HUES6 (cell line): ENCODE measurements around the gene ARHGAP25.

Experiments
- H3K27ac ChIP-seq: 2 replicates; pipeline ENCODE4 v1.7.0; 2013; ENCODE audit warnings: low read depth, mild to moderate bottlenecking, low read length, inconsistent platforms
- H3K27me3 ChIP-seq: 2 replicates; pipeline ENCODE4 v1.6.1; 2013; ENCODE audit warnings: low read length; ENCODE audit not compliant: control insufficient read depth, insufficient read depth
- H3K36me3 ChIP-seq: 2 replicates; pipeline ENCODE4 v1.6.1; 2013; ENCODE audit warnings: low read length; ENCODE audit not compliant: control insufficient read depth, insufficient read depth
- H3K4me1 ChIP-seq: 2 replicates; pipeline ENCODE4 v1.6.1; 2013; ENCODE audit warnings: low read length; ENCODE audit not compliant: control insufficient read depth, insufficient read depth
- H3K4me3 ChIP-seq: 2 replicates; pipeline ENCODE4 v1.5.1; 2013; ENCODE audit warnings: low read depth, low read length
- H3K9ac ChIP-seq: one replicate; pipeline ENCODE4 v1.6.1; 2013; ENCODE audit warnings: mild to moderate bottlenecking, low read length
- H3K9me3 ChIP-seq: 2 replicates; pipeline ENCODE4 v1.6.1; 2013; ENCODE audit warnings: low read depth, low read length; ENCODE audit not compliant: control insufficient read depth, insufficient read depth

The ARHGAP25 gene

DNA sequence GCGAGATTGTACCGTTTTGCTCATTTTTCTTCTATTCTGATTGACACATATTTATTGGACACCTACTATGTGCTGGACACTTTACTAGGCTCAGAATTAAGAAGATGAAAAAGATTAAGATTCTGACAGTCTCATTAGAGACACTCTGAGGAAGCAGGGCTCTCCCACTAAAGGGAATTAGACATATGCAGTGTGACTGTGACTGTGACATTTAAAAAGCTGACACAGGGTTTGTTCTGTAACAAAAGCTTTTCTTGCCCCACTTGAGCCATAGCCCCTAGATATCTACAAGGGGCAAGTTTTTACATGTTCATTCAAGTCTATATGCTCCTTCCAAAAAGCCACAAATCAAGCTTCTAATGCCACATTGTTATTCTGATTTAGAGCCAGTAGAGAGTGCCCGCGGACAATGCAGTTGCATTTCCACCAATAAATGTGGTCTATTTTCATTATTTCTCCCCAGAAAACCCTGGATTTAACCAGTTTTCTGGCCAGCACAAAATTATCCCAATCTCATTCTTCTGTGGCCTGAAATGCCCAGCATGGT is 9.8 kb downstream of the ARHGAP25 start:
- Histone ChIP-seq H3K27me3 (no peaks in the 10 kb centered on the region), H3K4me3 (no peak overlapping the region), H3K4me1 (peaks cover 22% of the 10 kb centered on the region), H3K36me3 (no peaks in the 10 kb centered on the region), H3K9ac (no peak overlapping the region), H3K27ac (no peak overlapping the region), H3K9me3 (no peaks in the 10 kb centered on the region)

DNA sequence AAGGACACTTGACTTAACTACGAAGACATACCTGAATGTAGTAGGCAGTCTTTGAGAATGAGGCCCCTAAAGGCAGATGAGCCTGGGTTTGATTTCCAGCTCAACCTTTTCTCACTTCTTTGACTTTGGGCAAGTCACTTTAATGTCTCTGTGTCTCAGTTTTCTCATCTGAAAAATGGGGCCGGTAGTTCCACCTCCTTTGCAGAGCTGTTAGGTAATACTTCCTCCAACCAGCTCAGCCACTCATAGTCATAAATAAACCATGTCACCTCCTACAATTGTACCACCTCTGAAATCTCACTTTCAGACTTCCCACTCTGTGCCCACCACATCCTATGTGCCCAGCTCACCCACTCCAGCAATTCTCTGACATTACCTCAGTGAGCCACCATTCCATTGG is 10.4 kb downstream of the ARHGAP25 start:
- Histone ChIP-seq H3K27me3 (no peaks in the 10 kb centered on the region), H3K27ac (no peak overlapping the region), H3K4me3 (no peak overlapping the region), H3K36me3 (no peaks in the 10 kb centered on the region), H3K9me3 (no peaks in the 10 kb centered on the region), H3K4me1 (peaks cover 22% of the 10 kb centered on the region), H3K9ac (no peak overlapping the region)

DNA sequence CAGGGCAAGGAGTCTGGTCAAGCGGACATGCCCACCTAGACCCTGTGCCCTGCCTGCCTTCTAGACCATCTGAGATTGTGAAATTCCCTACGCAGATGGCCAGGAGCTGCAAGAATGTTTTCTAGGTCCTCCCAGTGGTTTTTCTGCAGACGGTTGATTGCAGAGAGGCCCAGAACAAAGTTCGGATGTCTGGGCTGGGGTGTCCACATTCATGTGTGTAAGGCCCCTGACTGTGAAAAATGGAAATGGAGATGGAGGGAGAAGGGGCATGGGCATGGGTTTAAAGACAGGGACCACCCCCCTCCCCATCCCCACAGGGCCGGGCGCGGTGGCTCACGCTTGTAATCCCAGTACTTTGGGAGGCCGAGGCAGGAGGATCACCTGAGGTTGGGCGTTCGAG is 11.8 kb downstream of the ARHGAP25 start:
- no peak overlapping the region for H3K9ac ChIP-seq
- H3K27ac ChIP-seq: no peak overlapping the region
- no peaks in the 10 kb centered on the region for H3K36me3 ChIP-seq
- H3K4me3 ChIP-seq: no peak overlapping the region
- H3K27me3 ChIP-seq: no peaks in the 10 kb centered on the region
- peaks cover 17% of the 10 kb centered on the region for H3K4me1 ChIP-seq
- H3K9me3 ChIP-seq: no peaks in the 10 kb centered on the region

DNA sequence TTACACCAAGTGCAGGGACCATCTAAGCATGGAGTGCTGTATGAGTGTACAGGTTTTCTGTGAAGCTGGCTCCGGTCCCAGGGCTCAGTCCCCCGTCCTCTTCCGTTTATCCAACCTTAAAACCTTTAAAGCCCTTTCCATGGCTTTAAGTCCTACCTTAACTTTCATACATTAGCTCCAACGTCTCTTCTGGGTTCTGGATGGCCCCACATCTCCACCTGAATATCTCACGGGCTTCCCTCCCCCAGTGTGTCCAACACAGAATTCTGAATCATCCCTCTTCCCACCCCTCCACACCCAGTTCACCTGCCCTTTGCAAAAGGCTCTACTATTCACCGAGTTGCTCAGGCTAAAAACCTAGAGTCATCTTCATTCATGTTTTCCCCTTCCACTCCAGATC is 12.8 kb downstream of the ARHGAP25 start:
- H3K4me1 ChIP-seq: peaks cover 17% of the 10 kb centered on the region
- H3K9ac ChIP-seq: no peak overlapping the region
- H3K4me3 ChIP-seq: no peak overlapping the region
- H3K27me3 ChIP-seq: no peaks in the 10 kb centered on the region
- H3K9me3 ChIP-seq: no peaks in the 10 kb centered on the region
- no peak overlapping the region for H3K27ac ChIP-seq
- H3K36me3 ChIP-seq: no peaks in the 10 kb centered on the region

DNA sequence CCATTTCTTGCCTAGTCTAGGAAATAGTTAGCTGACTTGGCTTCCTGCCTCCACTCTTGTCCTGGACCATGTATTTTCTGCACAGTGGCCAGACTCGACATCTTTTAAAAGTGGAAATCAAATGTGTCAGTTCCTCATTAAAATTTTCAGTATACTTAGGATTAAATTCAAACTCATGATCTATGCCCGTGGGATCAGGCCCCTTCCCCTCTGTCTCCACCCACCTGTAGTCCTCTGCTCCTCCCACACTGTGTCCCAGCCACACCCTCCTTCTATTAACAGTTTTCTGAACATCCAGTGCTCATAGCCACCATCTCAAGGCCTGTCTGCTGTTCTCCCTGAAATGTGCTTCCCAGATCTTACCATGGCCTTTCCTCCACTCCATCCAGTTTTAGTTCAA is 13.3 kb downstream of the ARHGAP25 start:
- peaks cover 14% of the 10 kb centered on the region for H3K4me1 ChIP-seq
- H3K27me3 ChIP-seq: no peaks in the 10 kb centered on the region
- no peak overlapping the region for H3K4me3 ChIP-seq
- H3K36me3 ChIP-seq: no peaks in the 10 kb centered on the region
- H3K9me3 ChIP-seq: no peaks in the 10 kb centered on the region
- no peak overlapping the region for H3K27ac ChIP-seq
- no peak overlapping the region for H3K9ac ChIP-seq

DNA sequence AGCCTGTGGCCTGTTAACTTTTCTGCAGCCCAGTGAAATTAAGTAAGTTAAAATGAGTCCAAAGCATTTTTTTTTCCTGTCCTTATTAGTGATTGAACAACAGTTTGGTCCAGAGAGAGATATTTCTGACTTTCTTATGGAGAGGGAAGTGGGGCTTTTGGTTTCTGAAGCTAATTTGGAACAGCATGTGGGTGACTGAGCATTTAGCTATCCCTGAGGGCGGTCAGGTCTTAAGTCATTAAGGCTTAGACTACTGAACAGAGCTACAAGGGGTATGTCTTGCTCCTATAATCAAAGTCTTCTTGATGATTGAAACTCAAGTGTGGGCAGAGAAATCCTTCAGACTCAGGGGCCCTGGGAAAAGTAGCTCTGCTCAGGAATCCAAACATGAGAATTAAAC is 14.0 kb downstream of the ARHGAP25 start:
- H3K9ac ChIP-seq: no peak overlapping the region
- H3K27ac ChIP-seq: no peak overlapping the region
- no peaks in the 10 kb centered on the region for H3K36me3 ChIP-seq
- no peak overlapping the region for H3K4me3 ChIP-seq
- H3K9me3 ChIP-seq: no peaks in the 10 kb centered on the region
- H3K27me3 ChIP-seq: no peaks in the 10 kb centered on the region
- peaks cover 11% of the 10 kb centered on the region for H3K4me1 ChIP-seq

DNA sequence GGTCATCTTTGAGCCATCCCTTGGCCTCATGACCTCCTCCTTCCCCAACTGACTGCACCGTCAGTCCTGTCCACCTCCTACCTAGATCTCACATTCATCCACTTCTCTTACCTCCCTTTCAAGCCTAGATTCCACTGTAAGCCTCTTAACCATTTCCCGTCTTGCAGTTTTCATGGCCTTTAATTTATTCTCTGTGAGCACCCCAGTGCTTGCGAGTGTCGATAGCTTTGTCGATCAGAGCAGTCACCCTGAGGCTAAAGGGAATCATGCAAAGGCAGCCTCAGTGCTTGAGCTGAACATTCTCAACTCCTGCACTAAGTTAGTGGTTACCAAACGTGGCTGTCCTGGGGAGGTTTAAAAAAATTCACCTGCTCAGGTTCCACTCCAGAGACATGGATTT is 14.7 kb downstream of the ARHGAP25 start:
- no peak overlapping the region for H3K9ac ChIP-seq
- no peak overlapping the region for H3K27ac ChIP-seq
- H3K27me3 ChIP-seq: no peaks in the 10 kb centered on the region
- peaks cover 5% of the 10 kb centered on the region for H3K4me1 ChIP-seq
- no peaks in the 10 kb centered on the region for H3K9me3 ChIP-seq
- H3K36me3 ChIP-seq: no peaks in the 10 kb centered on the region
- no peak overlapping the region for H3K4me3 ChIP-seq

DNA sequence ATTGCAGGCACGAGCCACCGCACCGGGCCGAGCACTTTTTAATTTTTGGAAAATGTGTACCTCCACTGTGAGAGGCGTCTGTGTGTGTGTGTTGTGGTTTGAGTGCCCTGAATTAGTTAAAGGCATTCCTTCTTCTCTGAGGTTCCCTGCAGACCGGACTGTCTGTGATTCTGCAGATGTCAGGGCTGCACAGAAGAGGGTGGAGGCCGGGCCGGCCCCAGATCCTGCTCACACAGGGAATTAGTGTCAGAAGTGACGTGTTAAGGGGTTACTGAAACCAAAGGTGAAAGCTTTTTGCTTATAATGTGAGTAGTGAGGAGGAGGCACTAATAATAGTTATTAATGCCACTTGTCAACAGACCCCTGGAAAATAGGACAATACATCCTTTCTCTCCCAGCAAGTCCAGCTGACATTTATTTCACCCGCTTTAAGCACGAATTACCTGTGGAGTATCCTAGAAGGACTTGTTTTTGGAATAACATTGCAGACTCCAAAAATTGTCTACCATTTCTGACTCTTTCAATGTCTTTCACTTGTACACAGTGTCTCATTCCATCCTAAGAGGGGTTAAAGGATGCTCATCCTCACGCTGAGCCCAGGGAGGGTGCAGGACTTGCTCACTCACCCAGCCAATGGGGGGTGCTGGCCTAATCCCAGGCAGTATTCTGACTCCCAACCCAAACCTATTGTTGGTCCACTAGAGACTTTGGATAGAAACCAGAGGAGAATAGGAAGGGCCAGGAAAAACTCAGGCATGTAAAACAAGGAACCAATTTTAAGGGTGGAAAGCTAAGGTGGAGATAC is 16.2 kb downstream of the ARHGAP25 start:
- Histone ChIP-seq H3K4me1 (no peaks in the 10 kb centered on the region), H3K4me3 (no peak overlapping the region), H3K27me3 (no peaks in the 10 kb centered on the region), H3K9me3 (no peaks in the 10 kb centered on the region), H3K36me3 (no peaks in the 10 kb centered on the region), H3K9ac (no peak overlapping the region), H3K27ac (no peak overlapping the region)

DNA sequence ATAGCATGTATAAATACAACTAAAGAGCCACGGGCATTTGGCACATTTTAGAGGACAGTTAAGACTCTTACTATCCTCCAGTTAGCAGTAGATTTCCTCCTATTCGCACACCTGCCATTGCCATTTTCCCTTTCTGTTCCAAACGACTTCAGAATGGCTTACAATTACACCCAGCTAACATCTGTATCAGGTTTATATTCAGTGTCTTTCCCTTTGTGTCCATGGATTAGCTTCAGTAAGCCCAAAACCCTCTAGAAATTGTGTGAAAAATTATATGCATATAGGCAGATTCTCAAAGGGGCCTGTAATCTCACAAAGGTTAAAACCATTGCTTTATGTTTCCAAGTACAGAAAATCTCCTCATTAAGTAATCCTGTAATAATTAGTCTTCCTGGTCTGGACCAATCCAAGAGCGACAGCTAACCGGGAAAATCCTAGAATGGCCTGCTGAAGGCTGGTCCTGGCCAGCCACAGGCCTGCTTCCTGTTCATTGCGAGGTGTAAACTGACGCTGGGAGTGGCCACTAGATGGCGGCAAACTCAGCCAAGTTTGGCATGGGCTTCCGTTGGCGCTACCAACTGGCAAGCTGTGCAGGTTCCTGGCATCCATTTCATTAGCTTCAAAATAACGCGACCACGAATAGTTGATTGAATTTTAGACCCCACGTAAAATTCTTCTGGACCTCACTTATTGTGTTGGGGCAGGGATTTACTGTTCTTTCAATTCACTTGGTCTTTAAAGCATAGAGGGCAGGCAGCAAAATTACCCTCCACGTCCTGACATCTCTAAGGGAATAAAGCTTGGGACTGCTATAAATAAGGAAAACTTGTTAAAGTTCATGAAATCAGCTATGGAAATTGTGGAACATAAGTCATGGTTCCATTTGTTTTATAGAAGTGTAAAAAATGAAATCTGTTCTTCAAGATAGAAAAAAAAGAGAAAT is 17.1 kb downstream of the ARHGAP25 start:
- H3K9ac ChIP-seq: no peak overlapping the region
- no peaks in the 10 kb centered on the region for H3K27me3 ChIP-seq
- H3K36me3 ChIP-seq: no peaks in the 10 kb centered on the region
- no peak overlapping the region for H3K4me3 ChIP-seq
- H3K27ac ChIP-seq: no peak overlapping the region
- no peaks in the 10 kb centered on the region; the same call in 1 of the 2 replicates for H3K4me1 ChIP-seq
- H3K9me3 ChIP-seq: peaks cover 7% of the 10 kb centered on the region; the same call in 1 of the 2 replicates

DNA sequence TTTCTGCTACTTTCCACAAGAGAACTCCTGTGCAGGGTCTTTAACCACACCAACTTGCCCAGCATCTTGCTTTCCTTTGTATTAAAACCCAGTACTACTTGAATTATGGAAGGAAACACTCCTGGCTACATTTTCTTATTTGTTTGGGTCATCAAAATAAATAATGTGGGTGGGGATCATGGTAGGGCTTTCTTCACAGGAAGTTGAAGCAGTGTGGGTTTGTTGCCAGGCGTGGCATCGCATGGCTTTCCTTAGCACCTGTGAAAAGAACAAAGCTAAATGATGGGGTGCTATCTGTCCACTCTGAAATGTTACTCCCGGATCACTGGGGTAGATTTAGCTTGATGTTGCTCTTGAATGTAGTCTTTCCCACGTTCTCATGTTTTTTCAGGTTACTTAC is 18.7 kb downstream of the ARHGAP25 start:
- H3K27ac ChIP-seq: no peak overlapping the region

DNA sequence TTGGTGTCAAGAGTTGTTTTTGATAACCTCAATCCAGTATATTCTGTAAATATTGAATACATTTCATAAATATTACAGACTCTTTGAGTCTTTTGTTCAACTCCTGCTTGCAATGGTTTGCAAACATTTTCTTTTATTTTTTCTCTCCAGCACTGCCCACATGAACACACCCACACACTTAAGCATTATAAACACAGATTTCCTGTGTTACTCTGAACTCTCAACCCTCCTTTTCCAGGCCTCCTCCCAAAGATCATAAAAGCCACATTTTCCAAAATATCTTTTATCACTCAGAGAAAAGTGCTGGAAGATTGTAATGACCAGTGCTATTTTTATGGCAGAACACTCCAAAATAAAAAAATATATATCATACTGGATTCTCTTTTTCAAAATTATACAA is 20.5 kb downstream of the ARHGAP25 start:
- no peak overlapping the region for H3K27ac ChIP-seq
- H3K27me3 ChIP-seq: no peaks in the 10 kb centered on the region
- H3K4me1 ChIP-seq: no peaks in the 10 kb centered on the region; the same call in 1 of the 2 replicates
- no peak overlapping the region for H3K4me3 ChIP-seq
- H3K9me3 ChIP-seq: peaks cover 13% of the 10 kb centered on the region; the same call in 1 of the 2 replicates
- H3K36me3 ChIP-seq: no peaks in the 10 kb centered on the region
- no peak overlapping the region for H3K9ac ChIP-seq

More for the DNA sequence above, 18.7 kb downstream of the ARHGAP25 start:
- Histone ChIP-seq H3K4me1 (no peaks in the 10 kb centered on the region; the same call in 1 of the 2 replicates), H3K9me3 (peaks cover 13% of the 10 kb centered on the region; the same call in 1 of the 2 replicates), H3K36me3 (no peaks in the 10 kb centered on the region), H3K4me3 (no peak overlapping the region), H3K9ac (no peak overlapping the region), H3K27me3 (no peaks in the 10 kb centered on the region)
